ENCODE data around the gene KIAA0408.
"Not testable (repeated sequence)": the region's sequence is repeated elsewhere in the genome, so short reads cannot be mapped to it uniquely, and the experiment has no call there.

DNA sequence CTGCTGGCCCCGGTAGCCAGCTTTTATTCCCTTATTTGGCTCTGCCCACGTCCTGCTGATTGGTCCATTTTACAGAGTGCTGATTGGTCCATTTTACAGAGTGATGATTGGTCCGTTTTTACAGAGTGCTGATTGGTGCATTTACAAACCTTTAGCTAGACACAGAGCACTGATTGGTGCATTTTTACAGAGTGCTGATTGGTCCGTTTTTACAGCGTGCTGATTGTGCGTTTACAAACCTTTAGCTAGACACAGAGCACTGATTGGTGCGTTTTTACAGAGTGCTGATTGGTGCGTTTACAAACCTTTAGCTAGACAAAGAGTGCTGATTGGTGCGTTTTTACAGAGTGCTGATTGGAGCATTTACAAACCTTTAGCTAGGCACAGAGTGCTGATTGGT is 30.6 kb downstream of the KIAA0408 start:
- TF ChIP-seq EZH2 (IDR thresholded peaks at IDR 0.05; ENCODE audit: insufficient read depth, poor library complexity, severe bottlenecking); EZH2phosphoT487 (IDR thresholded peaks at IDR 0.05; ENCODE audit: insufficient read depth, low read depth): not testable (repeated sequence)
